ENCODE measurements around the gene GTF3C2.

DNA sequence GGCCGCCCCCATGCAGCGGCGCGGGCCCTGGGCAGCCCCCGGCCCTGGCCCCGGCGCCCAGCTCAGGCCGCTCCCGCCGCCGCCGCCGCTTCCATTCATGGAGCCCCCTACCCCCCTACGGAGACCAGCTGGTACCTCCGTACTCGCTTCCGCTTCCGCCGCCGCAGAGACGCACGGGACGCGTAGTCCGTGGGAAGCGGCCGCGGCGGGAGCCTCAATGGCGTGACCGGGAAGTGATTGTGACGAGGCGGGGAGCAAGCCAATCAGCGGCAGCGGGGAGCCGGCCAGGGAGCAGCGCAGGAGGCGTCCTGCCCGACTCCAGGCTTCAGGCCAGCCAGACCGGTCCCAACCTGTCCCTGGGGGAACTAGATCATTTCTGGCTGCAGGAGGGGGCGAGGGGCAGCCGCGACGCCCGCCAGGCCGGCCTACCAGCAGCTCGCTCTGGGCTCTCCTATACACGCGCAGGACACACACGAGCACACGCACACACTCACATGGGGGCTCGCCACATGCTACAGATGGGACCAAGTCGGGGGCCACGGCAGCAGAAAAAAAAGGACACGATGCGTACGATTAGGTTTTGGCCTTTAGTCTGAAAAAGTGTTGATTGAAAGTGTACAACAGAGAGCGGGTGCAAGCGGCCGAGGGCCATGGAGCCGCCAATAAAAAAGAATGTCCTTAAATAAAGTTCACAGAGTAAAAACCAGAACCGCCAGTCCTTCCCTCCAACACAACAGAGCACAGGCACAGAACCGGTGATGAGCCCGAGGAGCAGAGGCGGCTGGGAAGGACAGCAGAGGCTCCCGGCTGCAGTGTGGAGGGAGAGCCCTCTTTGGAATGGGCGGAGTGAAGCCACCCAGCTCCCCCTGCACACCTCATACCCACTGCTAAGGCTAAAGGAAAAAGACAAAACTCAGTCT lies 24.3 kb upstream of the GTF3C2 start, which contains the start of gene ZNF513:
- TF ChIP-seq ZNF785 (tag by site-specific recombination; IDR thresholded peaks at IDR 0.05) (no peak), ZFP37 (tag by site-specific recombination; IDR thresholded peaks at IDR 0.05) (0 out of 2 replicates have a peak, but pooled peaks have one; percentile 44), GLIS1 (tag by site-specific recombination; IDR thresholded peaks at IDR 0.05) (peak; percentile 88), ZNF132 (tag by site-specific recombination; IDR thresholded peaks at IDR 0.05; ENCODE audit: borderline replicate concordance) (no peak), ZNF140 (tag by site-specific recombination; IDR thresholded peaks at IDR 0.05) (no peak), KLF7 (tag by site-specific recombination; IDR thresholded peaks at IDR 0.05; ENCODE audit: borderline replicate concordance) (no peak)
- TF ChIP-seq, protein P1, sequence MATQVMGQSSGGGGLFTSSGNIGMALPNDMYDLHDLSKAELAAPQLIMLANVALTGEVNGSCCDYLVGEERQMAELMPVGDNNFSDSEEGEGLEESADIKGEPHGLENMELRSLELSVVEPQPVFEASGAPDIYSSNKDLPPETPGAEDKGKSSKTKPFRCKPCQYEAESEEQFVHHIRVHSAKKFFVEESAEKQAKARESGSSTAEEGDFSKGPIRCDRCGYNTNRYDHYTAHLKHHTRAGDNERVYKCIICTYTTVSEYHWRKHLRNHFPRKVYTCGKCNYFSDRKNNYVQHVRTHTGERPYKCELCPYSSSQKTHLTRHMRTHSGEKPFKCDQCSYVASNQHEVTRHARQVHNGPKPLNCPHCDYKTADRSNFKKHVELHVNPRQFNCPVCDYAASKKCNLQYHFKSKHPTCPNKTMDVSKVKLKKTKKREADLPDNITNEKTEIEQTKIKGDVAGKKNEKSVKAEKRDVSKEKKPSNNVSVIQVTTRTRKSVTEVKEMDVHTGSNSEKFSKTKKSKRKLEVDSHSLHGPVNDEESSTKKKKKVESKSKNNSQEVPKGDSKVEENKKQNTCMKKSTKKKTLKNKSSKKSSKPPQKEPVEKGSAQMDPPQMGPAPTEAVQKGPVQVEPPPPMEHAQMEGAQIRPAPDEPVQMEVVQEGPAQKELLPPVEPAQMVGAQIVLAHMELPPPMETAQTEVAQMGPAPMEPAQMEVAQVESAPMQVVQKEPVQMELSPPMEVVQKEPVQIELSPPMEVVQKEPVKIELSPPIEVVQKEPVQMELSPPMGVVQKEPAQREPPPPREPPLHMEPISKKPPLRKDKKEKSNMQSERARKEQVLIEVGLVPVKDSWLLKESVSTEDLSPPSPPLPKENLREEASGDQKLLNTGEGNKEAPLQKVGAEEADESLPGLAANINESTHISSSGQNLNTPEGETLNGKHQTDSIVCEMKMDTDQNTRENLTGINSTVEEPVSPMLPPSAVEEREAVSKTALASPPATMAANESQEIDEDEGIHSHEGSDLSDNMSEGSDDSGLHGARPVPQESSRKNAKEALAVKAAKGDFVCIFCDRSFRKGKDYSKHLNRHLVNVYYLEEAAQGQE (tag by site-specific recombination; IDR thresholded peaks at IDR 0.05) = 0 out of 2 replicates have a peak, but pooled peaks have one; percentile 19
- TF ChIP-seq, protein P2, sequence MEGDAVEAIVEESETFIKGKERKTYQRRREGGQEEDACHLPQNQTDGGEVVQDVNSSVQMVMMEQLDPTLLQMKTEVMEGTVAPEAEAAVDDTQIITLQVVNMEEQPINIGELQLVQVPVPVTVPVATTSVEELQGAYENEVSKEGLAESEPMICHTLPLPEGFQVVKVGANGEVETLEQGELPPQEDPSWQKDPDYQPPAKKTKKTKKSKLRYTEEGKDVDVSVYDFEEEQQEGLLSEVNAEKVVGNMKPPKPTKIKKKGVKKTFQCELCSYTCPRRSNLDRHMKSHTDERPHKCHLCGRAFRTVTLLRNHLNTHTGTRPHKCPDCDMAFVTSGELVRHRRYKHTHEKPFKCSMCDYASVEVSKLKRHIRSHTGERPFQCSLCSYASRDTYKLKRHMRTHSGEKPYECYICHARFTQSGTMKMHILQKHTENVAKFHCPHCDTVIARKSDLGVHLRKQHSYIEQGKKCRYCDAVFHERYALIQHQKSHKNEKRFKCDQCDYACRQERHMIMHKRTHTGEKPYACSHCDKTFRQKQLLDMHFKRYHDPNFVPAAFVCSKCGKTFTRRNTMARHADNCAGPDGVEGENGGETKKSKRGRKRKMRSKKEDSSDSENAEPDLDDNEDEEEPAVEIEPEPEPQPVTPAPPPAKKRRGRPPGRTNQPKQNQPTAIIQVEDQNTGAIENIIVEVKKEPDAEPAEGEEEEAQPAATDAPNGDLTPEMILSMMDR (tag by site-specific recombination; IDR thresholded peaks at IDR 0.05) = no peak
- TF ChIP-seq, protein P3, sequence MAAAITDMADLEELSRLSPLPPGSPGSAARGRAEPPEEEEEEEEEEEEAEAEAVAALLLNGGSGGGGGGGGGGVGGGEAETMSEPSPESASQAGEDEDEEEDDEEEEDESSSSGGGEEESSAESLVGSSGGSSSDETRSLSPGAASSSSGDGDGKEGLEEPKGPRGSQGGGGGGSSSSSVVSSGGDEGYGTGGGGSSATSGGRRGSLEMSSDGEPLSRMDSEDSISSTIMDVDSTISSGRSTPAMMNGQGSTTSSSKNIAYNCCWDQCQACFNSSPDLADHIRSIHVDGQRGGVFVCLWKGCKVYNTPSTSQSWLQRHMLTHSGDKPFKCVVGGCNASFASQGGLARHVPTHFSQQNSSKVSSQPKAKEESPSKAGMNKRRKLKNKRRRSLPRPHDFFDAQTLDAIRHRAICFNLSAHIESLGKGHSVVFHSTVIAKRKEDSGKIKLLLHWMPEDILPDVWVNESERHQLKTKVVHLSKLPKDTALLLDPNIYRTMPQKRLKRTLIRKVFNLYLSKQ (tag by site-specific recombination; IDR thresholded peaks at IDR 0.05; ENCODE audit: borderline replicate concordance) = no peak
- TF ChIP-seq, protein P4, sequence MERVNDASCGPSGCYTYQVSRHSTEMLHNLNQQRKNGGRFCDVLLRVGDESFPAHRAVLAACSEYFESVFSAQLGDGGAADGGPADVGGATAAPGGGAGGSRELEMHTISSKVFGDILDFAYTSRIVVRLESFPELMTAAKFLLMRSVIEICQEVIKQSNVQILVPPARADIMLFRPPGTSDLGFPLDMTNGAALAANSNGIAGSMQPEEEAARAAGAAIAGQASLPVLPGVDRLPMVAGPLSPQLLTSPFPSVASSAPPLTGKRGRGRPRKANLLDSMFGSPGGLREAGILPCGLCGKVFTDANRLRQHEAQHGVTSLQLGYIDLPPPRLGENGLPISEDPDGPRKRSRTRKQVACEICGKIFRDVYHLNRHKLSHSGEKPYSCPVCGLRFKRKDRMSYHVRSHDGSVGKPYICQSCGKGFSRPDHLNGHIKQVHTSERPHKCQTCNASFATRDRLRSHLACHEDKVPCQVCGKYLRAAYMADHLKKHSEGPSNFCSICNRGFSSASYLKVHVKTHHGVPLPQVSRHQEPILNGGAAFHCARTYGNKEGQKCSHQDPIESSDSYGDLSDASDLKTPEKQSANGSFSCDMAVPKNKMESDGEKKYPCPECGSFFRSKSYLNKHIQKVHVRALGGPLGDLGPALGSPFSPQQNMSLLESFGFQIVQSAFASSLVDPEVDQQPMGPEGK (tag by site-specific recombination; IDR thresholded peaks at IDR 0.05) = peak; percentile 94
